ENCODE results near the gene FRY. TPM values are rescaled to one million over a fixed set of nuclear protein-coding genes. Genes with fewer than 3 reads are reported as not detected.

Gene FRY
- total and polyA plus RNA-seq, 2 of the 13 experiments (the other 11 are each of a cell fraction or from before 2014, with no cell fraction given): 8.2 to 13.1 TPM

DNA sequence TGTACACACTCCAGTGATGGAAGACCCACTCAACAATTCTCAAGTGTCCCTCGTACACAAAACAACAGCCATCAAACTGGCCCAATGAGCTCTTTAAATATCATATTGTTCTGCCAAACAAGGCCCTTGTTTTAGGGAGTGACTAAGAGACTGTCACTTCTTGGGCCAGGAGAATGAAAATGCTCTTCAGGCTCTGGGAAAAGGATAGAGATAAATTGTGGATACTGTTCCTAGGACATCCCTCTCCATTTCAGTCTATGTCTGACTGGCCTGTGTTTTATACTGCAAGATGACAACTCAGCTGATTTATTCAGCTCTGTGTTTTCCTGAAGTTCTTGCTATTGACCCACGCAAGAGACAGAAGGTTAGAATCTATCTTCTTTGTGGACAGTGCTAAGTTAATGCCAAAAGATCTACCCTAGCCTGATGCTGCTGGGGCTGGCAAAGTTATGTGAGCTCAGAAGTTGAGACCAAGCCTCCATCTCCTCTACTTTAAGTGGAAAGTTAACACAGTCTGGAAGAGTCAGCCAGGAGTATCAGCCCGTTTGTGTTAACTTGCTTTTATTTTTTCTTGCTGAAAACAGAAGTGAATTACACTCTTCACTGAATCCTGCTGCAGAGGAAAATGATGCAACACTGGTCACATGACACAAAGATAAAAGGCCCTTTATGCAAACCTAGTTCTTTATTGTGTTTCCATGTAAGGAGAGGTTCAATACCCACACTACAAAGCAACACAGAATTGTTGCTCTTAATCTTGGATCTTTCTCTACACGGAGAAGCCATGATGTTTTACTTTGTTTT lies 14.6 kb downstream of the FRY start (continued):
- TF ChIP-seq, protein P1, sequence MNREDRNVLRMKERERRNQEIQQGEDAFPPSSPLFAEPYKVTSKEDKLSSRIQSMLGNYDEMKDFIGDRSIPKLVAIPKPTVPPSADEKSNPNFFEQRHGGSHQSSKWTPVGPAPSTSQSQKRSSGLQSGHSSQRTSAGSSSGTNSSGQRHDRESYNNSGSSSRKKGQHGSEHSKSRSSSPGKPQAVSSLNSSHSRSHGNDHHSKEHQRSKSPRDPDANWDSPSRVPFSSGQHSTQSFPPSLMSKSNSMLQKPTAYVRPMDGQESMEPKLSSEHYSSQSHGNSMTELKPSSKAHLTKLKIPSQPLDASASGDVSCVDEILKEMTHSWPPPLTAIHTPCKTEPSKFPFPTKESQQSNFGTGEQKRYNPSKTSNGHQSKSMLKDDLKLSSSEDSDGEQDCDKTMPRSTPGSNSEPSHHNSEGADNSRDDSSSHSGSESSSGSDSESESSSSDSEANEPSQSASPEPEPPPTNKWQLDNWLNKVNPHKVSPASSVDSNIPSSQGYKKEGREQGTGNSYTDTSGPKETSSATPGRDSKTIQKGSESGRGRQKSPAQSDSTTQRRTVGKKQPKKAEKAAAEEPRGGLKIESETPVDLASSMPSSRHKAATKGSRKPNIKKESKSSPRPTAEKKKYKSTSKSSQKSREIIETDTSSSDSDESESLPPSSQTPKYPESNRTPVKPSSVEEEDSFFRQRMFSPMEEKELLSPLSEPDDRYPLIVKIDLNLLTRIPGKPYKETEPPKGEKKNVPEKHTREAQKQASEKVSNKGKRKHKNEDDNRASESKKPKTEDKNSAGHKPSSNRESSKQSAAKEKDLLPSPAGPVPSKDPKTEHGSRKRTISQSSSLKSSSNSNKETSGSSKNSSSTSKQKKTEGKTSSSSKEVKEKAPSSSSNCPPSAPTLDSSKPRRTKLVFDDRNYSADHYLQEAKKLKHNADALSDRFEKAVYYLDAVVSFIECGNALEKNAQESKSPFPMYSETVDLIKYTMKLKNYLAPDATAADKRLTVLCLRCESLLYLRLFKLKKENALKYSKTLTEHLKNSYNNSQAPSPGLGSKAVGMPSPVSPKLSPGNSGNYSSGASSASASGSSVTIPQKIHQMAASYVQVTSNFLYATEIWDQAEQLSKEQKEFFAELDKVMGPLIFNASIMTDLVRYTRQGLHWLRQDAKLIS (CRISPR knock-in tag; IDR thresholded peaks at IDR 0.05): no peak
- no peak for TF ChIP-seq SMAD1 (CRISPR knock-in tag; IDR thresholded peaks at IDR 0.05; ENCODE audit: borderline replicate concordance, low read depth)
- TF ChIP-seq, protein P2, sequence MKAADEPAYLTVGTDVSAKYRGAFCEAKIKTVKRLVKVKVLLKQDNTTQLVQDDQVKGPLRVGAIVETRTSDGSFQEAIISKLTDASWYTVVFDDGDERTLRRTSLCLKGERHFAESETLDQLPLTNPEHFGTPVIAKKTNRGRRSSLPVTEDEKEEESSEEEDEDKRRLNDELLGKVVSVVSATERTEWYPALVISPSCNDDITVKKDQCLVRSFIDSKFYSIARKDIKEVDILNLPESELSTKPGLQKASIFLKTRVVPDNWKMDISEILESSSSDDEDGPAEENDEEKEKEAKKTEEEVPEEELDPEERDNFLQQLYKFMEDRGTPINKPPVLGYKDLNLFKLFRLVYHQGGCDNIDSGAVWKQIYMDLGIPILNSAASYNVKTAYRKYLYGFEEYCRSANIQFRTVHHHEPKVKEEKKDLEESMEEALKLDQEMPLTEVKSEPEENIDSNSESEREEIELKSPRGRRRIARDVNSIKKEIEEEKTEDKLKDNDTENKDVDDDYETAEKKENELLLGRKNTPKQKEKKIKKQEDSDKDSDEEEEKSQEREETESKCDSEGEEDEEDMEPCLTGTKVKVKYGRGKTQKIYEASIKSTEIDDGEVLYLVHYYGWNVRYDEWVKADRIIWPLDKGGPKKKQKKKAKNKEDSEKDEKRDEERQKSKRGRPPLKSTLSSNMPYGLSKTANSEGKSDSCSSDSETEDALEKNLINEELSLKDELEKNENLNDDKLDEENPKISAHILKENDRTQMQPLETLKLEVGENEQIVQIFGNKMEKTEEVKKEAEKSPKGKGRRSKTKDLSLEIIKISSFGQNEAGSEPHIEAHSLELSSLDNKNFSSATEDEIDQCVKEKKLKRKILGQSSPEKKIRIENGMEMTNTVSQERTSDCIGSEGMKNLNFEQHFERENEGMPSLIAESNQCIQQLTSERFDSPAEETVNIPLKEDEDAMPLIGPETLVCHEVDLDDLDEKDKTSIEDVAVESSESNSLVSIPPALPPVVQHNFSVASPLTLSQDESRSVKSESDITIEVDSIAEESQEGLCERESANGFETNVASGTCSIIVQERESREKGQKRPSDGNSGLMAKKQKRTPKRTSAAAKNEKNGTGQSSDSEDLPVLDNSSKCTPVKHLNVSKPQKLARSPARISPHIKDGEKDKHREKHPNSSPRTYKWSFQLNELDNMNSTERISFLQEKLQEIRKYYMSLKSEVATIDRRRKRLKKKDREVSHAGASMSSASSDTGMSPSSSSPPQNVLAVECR (CRISPR knock-in tag; IDR thresholded peaks at IDR 0.05; ENCODE audit: borderline replicate concordance): no peak
- no peak for TF ChIP-seq ZBTB7A (CRISPR knock-in tag; IDR thresholded peaks at IDR 0.05)
- TF ChIP-seq, protein P3, sequence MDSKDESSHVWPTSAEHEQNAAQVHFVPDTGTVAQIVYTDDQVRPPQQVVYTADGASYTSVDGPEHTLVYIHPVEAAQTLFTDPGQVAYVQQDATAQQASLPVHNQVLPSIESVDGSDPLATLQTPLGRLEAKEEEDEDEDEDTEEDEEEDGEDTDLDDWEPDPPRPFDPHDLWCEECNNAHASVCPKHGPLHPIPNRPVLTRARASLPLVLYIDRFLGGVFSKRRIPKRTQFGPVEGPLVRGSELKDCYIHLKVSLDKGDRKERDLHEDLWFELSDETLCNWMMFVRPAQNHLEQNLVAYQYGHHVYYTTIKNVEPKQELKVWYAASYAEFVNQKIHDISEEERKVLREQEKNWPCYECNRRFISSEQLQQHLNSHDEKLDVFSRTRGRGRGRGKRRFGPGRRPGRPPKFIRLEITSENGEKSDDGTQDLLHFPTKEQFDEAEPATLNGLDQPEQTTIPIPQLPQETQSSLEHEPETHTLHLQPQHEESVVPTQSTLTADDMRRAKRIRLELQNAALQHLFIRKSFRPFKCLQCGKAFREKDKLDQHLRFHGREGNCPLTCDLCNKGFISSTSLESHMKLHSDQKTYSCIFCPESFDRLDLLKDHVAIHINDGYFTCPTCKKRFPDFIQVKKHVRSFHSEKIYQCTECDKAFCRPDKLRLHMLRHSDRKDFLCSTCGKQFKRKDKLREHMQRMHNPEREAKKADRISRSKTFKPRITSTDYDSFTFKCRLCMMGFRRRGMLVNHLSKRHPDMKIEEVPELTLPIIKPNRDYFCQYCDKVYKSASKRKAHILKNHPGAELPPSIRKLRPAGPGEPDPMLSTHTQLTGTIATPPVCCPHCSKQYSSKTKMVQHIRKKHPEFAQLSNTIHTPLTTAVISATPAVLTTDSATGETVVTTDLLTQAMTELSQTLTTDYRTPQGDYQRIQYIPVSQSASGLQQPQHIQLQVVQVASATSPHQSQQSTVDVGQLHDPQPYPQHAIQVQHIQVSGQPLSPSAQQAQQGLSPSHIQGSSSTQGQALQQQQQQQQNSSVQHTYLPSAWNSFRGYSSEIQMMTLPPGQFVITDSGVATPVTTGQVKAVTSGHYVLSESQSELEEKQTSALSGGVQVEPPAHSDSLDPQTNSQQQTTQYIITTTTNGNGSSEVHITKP (CRISPR knock-in tag; IDR thresholded peaks at IDR 0.05; ENCODE audit: low read depth): no peak
- TF ChIP-seq NFE2L2 (IDR thresholded peaks at IDR 0.05; ENCODE audit: low read length): no peak
- TF ChIP-seq ZNF83 (CRISPR knock-in tag; IDR thresholded peaks at IDR 0.05; ENCODE audit: borderline replicate concordance): no peak
- TF ChIP-seq HOXA5 (CRISPR knock-in tag; IDR thresholded peaks at IDR 0.05): no peak
- TF ChIP-seq ZNF775 (CRISPR knock-in tag; IDR thresholded peaks at IDR 0.05; ENCODE audit: borderline replicate concordance): no peak
- no peak for TF ChIP-seq ZNF33B (CRISPR knock-in tag; IDR thresholded peaks at IDR 0.05)
- TF ChIP-seq, protein P4, sequence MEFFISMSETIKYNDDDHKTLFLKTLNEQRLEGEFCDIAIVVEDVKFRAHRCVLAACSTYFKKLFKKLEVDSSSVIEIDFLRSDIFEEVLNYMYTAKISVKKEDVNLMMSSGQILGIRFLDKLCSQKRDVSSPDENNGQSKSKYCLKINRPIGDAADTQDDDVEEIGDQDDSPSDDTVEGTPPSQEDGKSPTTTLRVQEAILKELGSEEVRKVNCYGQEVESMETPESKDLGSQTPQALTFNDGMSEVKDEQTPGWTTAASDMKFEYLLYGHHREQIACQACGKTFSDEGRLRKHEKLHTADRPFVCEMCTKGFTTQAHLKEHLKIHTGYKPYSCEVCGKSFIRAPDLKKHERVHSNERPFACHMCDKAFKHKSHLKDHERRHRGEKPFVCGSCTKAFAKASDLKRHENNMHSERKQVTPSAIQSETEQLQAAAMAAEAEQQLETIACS (CRISPR knock-in tag; IDR thresholded peaks at IDR 0.05): no peak
- TF ChIP-seq, protein P5, sequence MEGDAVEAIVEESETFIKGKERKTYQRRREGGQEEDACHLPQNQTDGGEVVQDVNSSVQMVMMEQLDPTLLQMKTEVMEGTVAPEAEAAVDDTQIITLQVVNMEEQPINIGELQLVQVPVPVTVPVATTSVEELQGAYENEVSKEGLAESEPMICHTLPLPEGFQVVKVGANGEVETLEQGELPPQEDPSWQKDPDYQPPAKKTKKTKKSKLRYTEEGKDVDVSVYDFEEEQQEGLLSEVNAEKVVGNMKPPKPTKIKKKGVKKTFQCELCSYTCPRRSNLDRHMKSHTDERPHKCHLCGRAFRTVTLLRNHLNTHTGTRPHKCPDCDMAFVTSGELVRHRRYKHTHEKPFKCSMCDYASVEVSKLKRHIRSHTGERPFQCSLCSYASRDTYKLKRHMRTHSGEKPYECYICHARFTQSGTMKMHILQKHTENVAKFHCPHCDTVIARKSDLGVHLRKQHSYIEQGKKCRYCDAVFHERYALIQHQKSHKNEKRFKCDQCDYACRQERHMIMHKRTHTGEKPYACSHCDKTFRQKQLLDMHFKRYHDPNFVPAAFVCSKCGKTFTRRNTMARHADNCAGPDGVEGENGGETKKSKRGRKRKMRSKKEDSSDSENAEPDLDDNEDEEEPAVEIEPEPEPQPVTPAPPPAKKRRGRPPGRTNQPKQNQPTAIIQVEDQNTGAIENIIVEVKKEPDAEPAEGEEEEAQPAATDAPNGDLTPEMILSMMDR (CRISPR knock-in tag; IDR thresholded peaks at IDR 0.05): no peak
- TF ChIP-seq TP53 (CRISPR knock-in tag; conservative IDR thresholded peaks at IDR 0.05): no peak

All from HepG2 (cell line).